HL-60 (cell line): Measurements from ENCODE around the gene GAPDHS.

Source experiments
- CTCF ChIP-seq: IDR thresholded peaks from one replicate; pipeline ENCODE4 v1.5.1; 2011; ENCODE audit warnings: low read length, control low read depth, inconsistent platforms; ENCODE audit not compliant: insufficient read depth
- GABPA ChIP-seq: IDR thresholded peaks from 2 replicates; pipeline ENCODE4 v1.6.1; 2012; ENCODE audit warnings: low read depth
- POLR2AphosphoS5 ChIP-seq: IDR thresholded peaks from 2 replicates; pipeline ENCODE4 v1.6.1; 2012; ENCODE audit warnings: low read depth
- REST ChIP-seq: IDR thresholded peaks from 2 replicates; pipeline ENCODE4 v1.6.1; 2012; ENCODE audit warnings: low read depth; ENCODE audit not compliant: insufficient replicate concordance
- SPI1 ChIP-seq: IDR thresholded peaks from 2 replicates; pipeline ENCODE4 v1.6.1; 2012; ENCODE audit warnings: low read depth, mild to moderate bottlenecking, borderline replicate concordance

GRCh38 chr19:35524181-35524837 lies 8.9 kb upstream of the GAPDHS start:
- TF ChIP-seq CTCF (no peak), REST (no peak), POLR2AphosphoS5 (no peak), GABPA (no peak), SPI1 (no peak)
